Measurements from ENCODE around the gene F7.

F7 gene

GRCh38 chr13:113164492-113164891, 58.9 kb downstream of the F7 start:
- no peak for DNase-seq (ENCODE audit: low read depth)
- TF ChIP-seq, protein P1, sequence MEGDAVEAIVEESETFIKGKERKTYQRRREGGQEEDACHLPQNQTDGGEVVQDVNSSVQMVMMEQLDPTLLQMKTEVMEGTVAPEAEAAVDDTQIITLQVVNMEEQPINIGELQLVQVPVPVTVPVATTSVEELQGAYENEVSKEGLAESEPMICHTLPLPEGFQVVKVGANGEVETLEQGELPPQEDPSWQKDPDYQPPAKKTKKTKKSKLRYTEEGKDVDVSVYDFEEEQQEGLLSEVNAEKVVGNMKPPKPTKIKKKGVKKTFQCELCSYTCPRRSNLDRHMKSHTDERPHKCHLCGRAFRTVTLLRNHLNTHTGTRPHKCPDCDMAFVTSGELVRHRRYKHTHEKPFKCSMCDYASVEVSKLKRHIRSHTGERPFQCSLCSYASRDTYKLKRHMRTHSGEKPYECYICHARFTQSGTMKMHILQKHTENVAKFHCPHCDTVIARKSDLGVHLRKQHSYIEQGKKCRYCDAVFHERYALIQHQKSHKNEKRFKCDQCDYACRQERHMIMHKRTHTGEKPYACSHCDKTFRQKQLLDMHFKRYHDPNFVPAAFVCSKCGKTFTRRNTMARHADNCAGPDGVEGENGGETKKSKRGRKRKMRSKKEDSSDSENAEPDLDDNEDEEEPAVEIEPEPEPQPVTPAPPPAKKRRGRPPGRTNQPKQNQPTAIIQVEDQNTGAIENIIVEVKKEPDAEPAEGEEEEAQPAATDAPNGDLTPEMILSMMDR (IDR thresholded peaks at IDR 0.05; ENCODE audit: control insufficient read depth, extremely low read depth, insufficient read depth): no peak
- H3K4me3 ChIP-seq (ENCODE audit: low read depth, low read length): no peak overlapping the region

DNA sequence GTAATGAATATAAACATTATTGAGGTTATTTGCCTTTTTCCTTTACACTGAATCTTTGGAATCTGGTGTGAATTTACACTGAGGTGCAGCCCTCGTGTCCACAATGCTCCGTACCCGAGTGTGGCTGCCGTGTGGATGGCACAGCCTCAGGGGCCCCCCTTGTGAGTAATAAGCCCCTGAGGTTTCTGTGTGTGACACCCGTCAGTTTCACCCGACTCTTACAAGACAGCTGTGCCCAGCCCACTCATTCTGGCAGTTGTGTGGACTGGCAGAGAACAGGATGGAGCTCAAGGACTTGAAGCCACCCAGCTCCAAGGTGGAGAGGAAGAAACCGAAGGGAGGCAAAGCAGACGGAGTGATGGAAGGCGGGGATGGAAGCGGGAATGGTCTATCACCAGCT, 60.7 kb downstream of the F7 start:
- TF ChIP-seq, protein P1 (IDR thresholded peaks at IDR 0.05; ENCODE audit: control insufficient read depth, extremely low read depth, insufficient read depth): no peak
- H3K4me3 ChIP-seq (ENCODE audit: low read depth, low read length): no peak overlapping the region
- DNase-seq (ENCODE audit: low read depth): no peak

- no peak overlapping the region for H3K4me3 ChIP-seq (ENCODE audit: low read depth, low read length)
- TF ChIP-seq, protein P1 (IDR thresholded peaks at IDR 0.05; ENCODE audit: control insufficient read depth, extremely low read depth, insufficient read depth): no peak
- DNase-seq (ENCODE audit: low read depth): no peak
These were observed 61.1 kb downstream of the F7 start for GRCh38 chr13:113166681-113167080.

DNA sequence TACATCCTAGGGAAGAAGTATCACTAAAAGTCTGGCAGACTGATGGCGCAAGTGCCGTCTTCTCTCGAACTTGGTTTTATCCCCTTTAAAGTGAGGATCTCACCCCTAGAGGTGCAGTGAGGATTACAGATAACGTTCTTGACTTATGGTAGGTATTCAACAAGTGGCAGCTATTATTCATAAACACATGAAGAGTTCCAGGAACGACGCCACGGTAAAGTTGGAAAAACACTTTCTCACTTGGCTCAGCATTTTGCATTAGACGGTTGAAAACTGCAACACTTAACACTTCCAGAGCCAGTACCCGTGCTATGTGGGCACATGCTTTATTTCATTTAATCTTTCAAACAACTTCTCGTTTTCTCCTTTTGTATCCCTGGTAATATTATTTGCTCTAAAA, 61.6 kb downstream of the F7 start:
- TF ChIP-seq, protein P1 (IDR thresholded peaks at IDR 0.05; ENCODE audit: control insufficient read depth, extremely low read depth, insufficient read depth): no peak
- no peak for DNase-seq (ENCODE audit: low read depth)
- no peak overlapping the region for H3K4me3 ChIP-seq (ENCODE audit: low read depth, low read length)

GRCh38 chr13:113167575-113167974, 62.0 kb downstream of the F7 start:
- TF ChIP-seq, protein P1 (IDR thresholded peaks at IDR 0.05; ENCODE audit: control insufficient read depth, extremely low read depth, insufficient read depth): no peak
- no peak for DNase-seq (ENCODE audit: low read depth)
- H3K4me3 ChIP-seq (ENCODE audit: low read depth, low read length): no peak overlapping the region

GRCh38 chr13:113168211-113168610, 62.6 kb downstream of the F7 start:
- TF ChIP-seq, protein P1 (IDR thresholded peaks at IDR 0.05; ENCODE audit: control insufficient read depth, extremely low read depth, insufficient read depth): no peak
- no peak for DNase-seq (ENCODE audit: low read depth)
- no peak overlapping the region for H3K4me3 ChIP-seq (ENCODE audit: low read depth, low read length)
